NCI-H345 (cell line): ENCODE data around the gene ZNF518B.

Source experiments
- DNase-seq: peaks from one replicate; lab custom pipeline; 2025; lab: John Stamatoyannopoulos, UW

The ZNF518B gene

DNA sequence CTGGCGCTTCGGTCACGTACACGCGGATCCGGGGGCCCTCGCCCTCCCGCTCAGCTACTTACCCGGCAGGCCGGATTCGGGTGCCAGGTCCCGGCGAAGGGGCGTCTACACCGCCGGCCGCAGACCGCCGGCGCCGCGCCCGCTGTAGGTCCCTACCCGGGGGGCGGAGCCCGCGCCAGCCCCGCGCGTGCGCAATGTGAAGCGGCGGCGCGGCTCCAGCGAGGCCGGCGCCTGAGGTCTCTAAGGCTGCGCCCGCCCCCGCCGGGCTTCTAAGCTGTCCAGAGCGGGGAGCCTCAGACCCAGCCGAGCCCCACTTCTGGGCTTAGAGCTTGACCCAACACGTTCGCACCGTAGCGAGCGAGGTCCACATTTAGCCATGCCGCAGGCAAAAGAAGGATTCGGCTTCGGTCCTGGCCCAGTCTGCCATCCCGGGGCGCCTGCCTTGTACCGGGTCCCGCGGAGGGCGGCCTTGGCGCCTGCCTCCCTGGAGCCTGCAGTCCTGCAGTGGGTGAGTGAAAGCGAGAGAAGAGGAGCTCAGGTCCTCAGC is at the start of gene ZNF518B:
Gene ZNF518B, minus strand, starts transcription at position 172 of the 547 bp plus-strand sequence. CDS start 11,098 bp downstream, outside the sequence.
- DNase-seq, result peak; percentile 52

DNA sequence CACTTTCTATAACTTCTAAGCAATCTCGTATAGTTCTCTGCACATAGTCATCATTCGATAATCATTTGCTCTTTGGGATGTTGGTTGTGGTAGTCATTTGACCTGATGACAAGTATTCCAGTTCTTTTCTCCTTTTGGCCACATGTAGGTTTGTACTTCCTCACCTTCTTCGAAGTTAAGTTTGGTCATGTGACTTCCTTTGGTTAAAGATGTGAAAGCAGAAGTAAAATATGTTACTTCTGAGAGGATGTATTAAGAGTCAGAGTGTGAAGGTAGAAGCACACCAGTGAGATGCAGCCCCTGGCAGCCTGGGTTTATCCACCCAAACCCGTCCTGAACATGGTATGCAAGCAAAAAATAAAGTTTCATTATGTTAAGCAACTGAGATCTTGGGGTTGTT is 48.9 kb upstream of the ZNF518B start:
- no peak for DNase-seq

- DNase-seq, result no peak
Measured at GRCh38 chr4:10504570-10505179, 47.4 kb upstream of the ZNF518B start.

- no peak for DNase-seq
Measured at GRCh38 chr4:10502717-10503116, 45.5 kb upstream of the ZNF518B start.

GRCh38 chr4:10500776-10501175 is 43.5 kb upstream of the ZNF518B start:
- DNase-seq, result no peak

DNA sequence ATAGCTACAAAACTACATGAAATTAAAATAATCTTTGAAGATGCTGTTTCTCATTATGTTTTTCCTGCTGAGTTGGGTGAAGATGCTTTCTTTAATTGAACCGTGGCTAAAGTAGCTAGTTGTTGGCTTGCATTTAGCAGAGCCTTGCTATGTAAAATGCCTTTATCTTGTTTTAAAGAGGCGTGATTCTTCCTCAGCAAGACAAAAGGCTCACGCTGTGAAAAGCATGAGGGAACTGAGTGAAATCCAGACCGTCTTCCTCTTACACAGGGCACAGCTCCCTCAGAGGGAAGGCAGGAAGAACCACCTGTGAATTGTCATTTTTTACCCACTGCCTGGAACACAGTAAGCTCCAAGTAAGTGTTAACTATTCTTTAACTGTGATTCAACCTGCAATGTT is 39.0 kb upstream of the ZNF518B start:
- DNase-seq, result no peak

DNA sequence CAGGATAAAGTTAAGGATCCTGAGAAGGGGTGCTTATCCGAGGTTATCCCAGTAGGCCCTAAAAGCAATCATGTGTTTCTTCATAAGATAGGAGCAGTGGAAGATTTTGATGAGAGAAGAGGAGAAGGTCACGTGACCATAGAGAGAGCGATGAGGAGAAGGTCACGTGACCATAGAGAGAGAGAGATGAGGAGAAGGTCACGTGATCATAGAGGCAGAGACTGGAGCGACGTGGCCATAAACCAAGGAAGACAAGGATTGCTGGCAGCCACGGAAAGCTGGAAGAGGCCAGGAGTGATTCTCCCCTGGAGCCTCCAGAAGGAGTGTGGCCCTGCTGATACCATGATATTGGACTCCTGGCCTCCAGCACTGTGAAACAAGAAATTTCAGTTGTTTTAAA is 38.4 kb upstream of the ZNF518B start:
- no peak for DNase-seq

- no peak for DNase-seq
Measured at GRCh38 chr4:10492464-10492863, 35.2 kb upstream of the ZNF518B start.

DNA sequence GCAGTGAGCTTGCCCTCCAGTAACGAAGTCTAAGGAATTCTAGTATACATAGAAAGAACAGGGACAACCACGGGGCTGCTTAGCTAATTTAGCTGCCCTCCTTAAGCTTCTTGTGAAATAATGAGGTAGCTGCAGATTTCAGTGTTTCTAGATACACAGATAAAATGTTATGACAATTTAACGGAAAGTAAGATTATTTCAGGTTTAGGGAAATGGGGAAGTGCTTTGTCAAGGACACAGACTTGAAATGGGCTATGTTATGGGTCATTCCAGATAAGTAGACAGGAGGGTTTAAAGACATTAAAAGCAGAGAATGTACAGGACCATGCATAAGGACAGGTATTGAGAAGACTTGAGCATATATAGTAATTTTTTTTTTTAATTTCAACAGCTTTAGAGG is 34.2 kb upstream of the ZNF518B start:
- DNase-seq, result no peak

GRCh38 chr4:10490996-10491395 is 33.8 kb upstream of the ZNF518B start:
- DNase-seq, result no peak

DNA sequence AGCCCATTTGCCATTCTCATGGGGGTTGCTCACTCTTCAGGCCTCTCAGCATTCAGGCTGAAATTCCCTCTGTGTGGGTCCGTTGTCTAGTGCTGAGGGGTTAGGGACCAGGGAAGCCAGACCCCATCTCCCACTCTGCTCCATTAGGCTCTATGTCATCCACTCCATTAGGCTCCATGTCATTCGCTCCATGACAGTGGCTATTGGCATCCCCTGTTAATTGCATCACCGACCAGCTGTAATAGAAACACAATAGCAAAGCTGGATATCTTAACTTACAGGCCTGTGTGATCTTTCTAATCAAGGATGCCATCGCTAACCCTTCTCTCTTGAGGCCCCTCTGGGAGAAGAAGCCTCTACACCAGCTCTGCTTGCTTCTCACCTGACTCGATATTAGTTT is 25.7 kb upstream of the ZNF518B start:
- no peak for DNase-seq

- DNase-seq, result no peak
Measured at GRCh38 chr4:10480616-10481015, 23.4 kb upstream of the ZNF518B start.

- no peak for DNase-seq
Measured at GRCh38 chr4:10478621-10479020, 21.4 kb upstream of the ZNF518B start.

DNA sequence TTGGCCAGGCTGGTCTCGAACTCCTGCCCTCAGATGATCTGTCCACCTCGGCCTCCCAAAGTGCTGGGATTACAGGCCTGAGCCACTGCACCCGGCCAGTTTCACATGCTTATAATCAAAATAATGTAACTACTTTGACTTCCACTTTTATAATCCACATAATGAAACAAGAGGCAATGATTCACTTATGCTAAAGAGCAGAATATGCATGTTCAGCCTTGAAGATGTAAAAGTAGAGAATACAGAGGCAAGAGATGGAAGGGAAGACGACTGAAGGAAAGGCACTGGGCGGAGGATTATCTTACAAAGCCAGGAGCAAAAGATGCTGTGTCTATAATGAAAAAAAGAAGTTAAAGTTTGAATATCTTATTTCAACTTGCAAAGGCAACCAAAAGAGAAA is 13.3 kb upstream of the ZNF518B start:
- no peak for DNase-seq

GRCh38 chr4:10466161-10466560 is 8.9 kb upstream of the ZNF518B start:
- DNase-seq, result no peak

DNA sequence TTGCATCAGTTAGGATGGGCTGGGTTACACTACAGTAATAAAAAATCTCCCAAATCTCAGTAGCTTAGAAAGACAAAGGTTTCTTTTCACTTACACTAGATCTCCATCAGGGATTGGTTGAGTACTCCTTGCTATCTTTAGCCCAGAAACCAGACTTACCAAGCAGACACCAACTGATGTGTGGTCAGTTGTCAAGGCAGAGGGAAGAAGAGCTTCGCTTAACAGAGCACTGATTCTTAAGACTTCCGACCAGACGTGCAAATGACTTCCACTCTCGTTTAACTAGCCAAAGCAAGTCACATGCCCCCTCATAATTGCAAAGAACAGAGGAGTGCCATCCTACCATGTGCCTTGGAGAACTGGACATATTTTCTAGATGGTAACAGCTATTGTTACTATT is 5.7 kb upstream of the ZNF518B start:
- no peak for DNase-seq

GRCh38 chr4:10461850-10462400 is 4.7 kb upstream of the ZNF518B start:
- no peak for DNase-seq

DNA sequence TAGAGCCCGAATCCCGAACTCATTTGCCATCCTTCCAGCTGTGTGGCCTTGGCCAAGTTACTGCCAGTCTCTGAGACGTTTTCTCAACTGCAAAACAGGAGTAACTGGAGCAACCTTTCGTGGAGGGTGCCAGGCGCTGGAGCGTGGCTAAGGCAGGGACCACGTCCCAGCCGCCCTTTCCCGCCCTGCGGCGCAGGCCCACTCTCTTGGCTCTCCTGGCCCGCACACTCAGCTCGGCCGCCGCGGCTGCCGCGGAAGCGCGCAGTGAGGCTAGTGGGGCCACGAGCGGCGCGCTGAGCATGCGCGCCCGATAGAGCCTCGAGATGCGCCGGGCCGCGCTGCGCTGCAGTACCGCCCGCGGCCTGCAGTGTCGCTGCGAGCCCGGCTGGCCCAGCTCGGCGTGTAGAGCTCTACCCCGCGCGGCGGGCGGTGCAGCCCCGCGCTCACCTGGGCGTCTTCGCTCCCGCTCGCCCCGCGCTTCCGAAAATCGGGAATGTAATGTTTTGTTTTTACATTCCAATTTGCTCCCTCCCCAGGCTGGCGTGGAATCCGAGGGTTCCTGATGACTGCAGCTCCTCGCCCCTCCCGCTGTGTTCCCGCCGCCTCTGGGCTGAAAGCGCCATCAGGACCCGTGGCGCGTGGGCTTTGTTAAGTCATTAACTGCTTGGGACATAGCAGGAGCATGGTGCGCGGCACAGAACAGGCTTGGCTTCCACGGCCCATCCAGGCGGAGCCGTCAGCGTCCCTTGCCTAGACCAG is 4.0 kb upstream of the ZNF518B start:
- no peak for DNase-seq

DNA sequence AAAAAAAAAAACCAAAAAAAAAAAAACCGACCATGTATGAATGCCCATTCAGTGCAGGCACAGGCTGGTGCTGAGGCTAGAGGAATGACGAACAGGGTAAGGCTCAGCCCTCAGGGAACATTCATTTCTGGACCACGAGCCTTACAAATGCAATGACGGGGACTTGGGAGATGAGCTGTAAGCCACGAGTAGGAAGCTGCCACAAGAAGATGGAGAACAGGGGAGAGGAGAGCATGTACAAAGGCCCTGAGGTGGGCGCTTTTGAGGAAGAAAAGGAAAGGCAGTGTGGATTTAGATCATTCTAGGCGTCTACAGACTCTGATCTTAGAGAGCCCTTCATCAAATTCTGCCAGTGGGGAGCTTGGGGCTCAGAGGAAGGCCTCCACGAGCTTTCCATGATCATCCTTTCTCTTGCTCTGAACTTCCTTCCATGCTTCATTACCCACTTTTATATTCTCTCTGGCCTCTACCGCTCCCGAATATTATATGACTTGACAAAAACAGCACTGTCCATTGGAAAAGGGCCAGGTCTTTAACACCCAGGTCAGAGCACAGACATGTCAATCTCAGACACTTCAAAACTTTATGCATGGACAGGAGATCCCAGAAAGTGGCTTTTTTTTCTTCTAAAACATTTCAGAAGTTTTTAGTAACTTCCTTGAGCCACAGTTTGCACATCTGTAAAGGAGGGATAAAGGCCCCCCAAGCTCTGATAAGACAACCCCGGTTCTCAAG is 3.3 kb upstream of the ZNF518B start:
- no peak for DNase-seq

DNA sequence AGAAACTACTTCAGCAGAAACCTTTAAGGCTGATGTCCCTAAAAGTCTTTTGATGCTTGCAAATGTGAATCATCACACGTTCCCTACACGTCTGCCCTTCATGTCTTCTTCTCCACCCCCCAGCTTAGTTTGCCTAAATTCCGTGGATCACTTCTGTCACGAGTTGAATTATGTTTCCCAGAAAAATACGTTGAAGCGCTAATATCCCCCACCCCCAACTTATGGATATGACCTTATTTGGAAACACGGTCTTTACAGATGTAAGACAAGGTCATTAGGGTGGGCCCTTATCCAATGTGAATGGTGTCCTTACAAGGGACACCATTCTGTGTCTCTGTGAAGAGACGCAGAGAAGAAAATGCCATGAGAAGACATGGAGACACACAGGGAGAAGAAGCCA is 2.1 kb upstream of the ZNF518B start:
- DNase-seq, result no peak

DNA sequence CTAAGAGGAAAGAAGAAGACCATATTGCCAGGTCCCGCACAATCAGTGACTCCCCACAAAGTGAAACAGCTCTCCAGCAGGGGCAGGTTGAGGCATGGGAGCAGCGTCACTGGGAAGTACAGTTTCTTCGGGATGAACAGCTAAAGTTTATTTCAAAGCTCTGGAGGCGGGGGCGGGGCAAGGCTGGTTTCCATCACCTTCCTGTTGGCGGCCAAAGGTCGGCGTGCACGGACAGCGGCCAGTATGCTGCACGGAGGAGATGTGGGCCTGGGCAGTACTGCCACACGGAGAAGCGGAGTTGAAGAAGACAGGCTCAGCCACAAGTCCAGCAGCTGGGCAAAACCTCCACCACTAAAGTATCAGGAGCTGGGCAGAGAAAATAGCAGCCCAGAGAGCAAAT is 951 bp upstream of the ZNF518B start:
- DNase-seq, result no peak

- DNase-seq, result peak; percentile 44
Measured at GRCh38 chr4:10456595-10457254, 501 bp downstream of the ZNF518B start.
